SU-DHL-6 (cell line): Measurements from ENCODE around the gene EVI5.

ENCODE experiments used
- CTCF ChIP-seq: fragments of 200-600 bp; sonication (generic); IDR thresholded peaks from one replicate; pipeline ENCODE4 v1.5.1; 2017; ENCODE audit warnings: antibody characterized with exemption, mild to moderate bottlenecking, low read length, moderate library complexity; ENCODE audit not compliant: insufficient read depth, poor library complexity, severe bottlenecking
- EZH2phosphoT487 ChIP-seq: fragments of 200-600 bp; sonication (generic), shearing (Covaris generic); conservative IDR thresholded peaks from 2 replicates; pipeline ENCODE4 v1.6.1; 2018; ENCODE audit warnings: mild to moderate bottlenecking, antibody characterized with exemption, low read length, moderate library complexity, mixed read lengths

- TF ChIP-seq CTCF (no peak), EZH2phosphoT487 (no peak)
Measured at GRCh38 chr1:92768296-92768695, 16.6 kb downstream of the EVI5 start.
